K562 (cell line): ENCODE data around the gene UNC79. TPM values are rescaled to one million over a fixed set of nuclear protein-coding genes. Genes with fewer than 3 reads are reported as not detected.

Experiments
- ATAC-seq: fragments of 200-7000 bp; cut with Tn5 transposase; 3 replicates; pipeline ENCODE4 v1.9.1; 2020; ENCODE audit warnings: moderate library complexity
- BruUV-seq: library from RNA; stranded (reverse); fragments of 400-500 nt; replicated peaks from 2 replicates; lab custom pipeline; 2021; lab: Mats Ljungman, UMichigan
- CTCF ChIA-PET: fragments of 300-600 bp; formaldehyde crosslinking; extraction: SDS; loops from one replicate; lab custom pipeline; 2021; ENCODE audit warnings: low intra/inter-chr PET ratio; lab: Yijun Ruan, JAX
- POLR2A ChIA-PET: fragments of 300-600, 350-650 bp; sonication (Branson Sonifier 250); formaldehyde crosslinking; extraction: SDS; loops from one replicate; lab custom pipeline; 2021; ENCODE audit warnings: antibody characterized with exemption, inconsistent platforms; lab: Yijun Ruan, JAX
- DNase-seq, 4 experiments: peaks; one replicate each; pipeline versions ENCODE4 v3.0.0 to v3.0.0-alpha.2; 2011 to 2018; ENCODE audit warnings: low spot score in 3 of 4, mixed read lengths in 3 of 4; ENCODE audit errors: extremely low read depth in 1 of 4
- FAIRE-seq: peaks from 2 replicates; lab custom pipeline; 2011; peaks lifted over from hg19 to GRCh38; lab: Jason Lieb, UNC
- H2AFZ ChIP-seq: 2 replicates; pipeline ENCODE4 v1.6.0; 2011; ENCODE audit warnings: low read depth, low read length, control low read depth, inconsistent platforms
- H3K27ac ChIP-seq: fragments of 200-600 bp; 3 replicates; pipeline ENCODE4 v1.8.0; 2011; ENCODE audit warnings: low read depth, mild to moderate bottlenecking, control low read depth, inconsistent platforms, low read length, moderate library complexity, mixed read lengths; ENCODE audit errors: extremely low read depth
- H3K27me3 ChIP-seq, 2 experiments: fragments of 300-600 bp in 1 of 2; 2 replicates in 1 of 2; 3 replicates in 1 of 2; pipeline versions ENCODE4 v1.6.0 to v1.8.0; 2011; ENCODE audit warnings: inconsistent platforms in 2 of 2, low read length in 2 of 2, mild to moderate bottlenecking in 1 of 2, mixed read lengths in 1 of 2, moderate library complexity in 1 of 2; ENCODE audit not compliant: control insufficient read depth in 2 of 2, insufficient read depth in 2 of 2
- H3K36me3 ChIP-seq: fragments of 300-600 bp; 3 replicates; pipeline ENCODE4 v1.8.0; 2011; ENCODE audit warnings: mild to moderate bottlenecking, low read length, inconsistent platforms; ENCODE audit not compliant: control insufficient read depth, insufficient read depth
- H3K4me1 ChIP-seq, 2 experiments: fragments of 200-600 bp in 1 of 2; replicated peaks in 1 of 2; 2 replicates in 1 of 2; 3 replicates in 1 of 2; pipeline versions ENCODE4 v1.5.1 to v1.8.0; 2011; ENCODE audit warnings: inconsistent platforms in 2 of 2, low read length in 2 of 2, mild to moderate bottlenecking in 1 of 2, mixed read lengths in 1 of 2, moderate library complexity in 1 of 2; ENCODE audit not compliant: control insufficient read depth in 2 of 2, insufficient read depth in 2 of 2
- H3K4me2 ChIP-seq: 2 replicates; pipeline ENCODE4 v1.6.1; 2011; ENCODE audit warnings: low read length, control low read depth, inconsistent platforms, mixed read lengths; ENCODE audit not compliant: insufficient read depth
- H3K4me3 ChIP-seq: fragments of 200-600 bp; sonication (generic), shearing (Covaris generic); 2 replicates; pipeline ENCODE4 v1.5.1; 2016; ENCODE audit warnings: control low read depth, inconsistent platforms
- H3K79me2 ChIP-seq: fragments of 200-600 bp; 3 replicates; pipeline ENCODE4 v1.8.0; 2011; ENCODE audit warnings: low read length, inconsistent platforms; ENCODE audit not compliant: control insufficient read depth, insufficient read depth
- H3K9ac ChIP-seq, 2 experiments: 2 replicates each; pipeline versions ENCODE4 v1.6.0 to v1.6.1; 2011; ENCODE audit warnings: low read depth in 2 of 2, low read length in 2 of 2, control low read depth in 1 of 2, inconsistent platforms in 1 of 2, mild to moderate bottlenecking in 1 of 2, mixed read lengths in 1 of 2; ENCODE audit not compliant: insufficient read depth in 1 of 2
- H3K9me1 ChIP-seq: one replicate; pipeline ENCODE4 v1.6.0; 2011; ENCODE audit warnings: inconsistent platforms, mild to moderate bottlenecking, low read length, moderate library complexity; ENCODE audit not compliant: control insufficient read depth, insufficient read depth
- H3K9me3 ChIP-seq: replicated peaks from 2 replicates; pipeline ENCODE4 v1.5.1; 2011; ENCODE audit warnings: low read depth, low read length, inconsistent platforms; ENCODE audit not compliant: control insufficient read depth, insufficient read depth
- H4K20me1 ChIP-seq: replicated peaks from 2 replicates; pipeline ENCODE4 v1.6.1; 2011; ENCODE audit warnings: low read length, inconsistent platforms, mixed read lengths; ENCODE audit not compliant: control insufficient read depth, insufficient read depth
- EGR1 ChIP-seq: fragments of 450-650 bp; conservative IDR thresholded peaks from 2 replicates; pipeline ENCODE4 v1.6.1; 2017; ENCODE audit warnings: mild to moderate bottlenecking
- ELF2 ChIP-seq: fragments of 250-450 bp; sonication (Bioruptor Pico); IDR thresholded peaks from 2 replicates; pipeline ENCODE4 v1.5.0; 2021; ENCODE audit warnings: mild to moderate bottlenecking
- ZBTB34 ChIP-seq: fragments of 250-450 bp; sonication (Bioruptor Pico); IDR thresholded peaks from 2 replicates; pipeline ENCODE4 v1.8.0; 2021; ENCODE audit warnings: mild to moderate bottlenecking, moderate library complexity
- ZBTB49 ChIP-seq: sonication (generic); formaldehyde crosslinking; IDR thresholded peaks from 2 replicates; pipeline ENCODE4 v1.8.0; 2022; ENCODE audit warnings: missing genetic modification reagents, mild to moderate bottlenecking, borderline replicate concordance
- ZMIZ1 ChIP-seq, 2 experiments: fragments of 150-350 bp in 1 of 2; IDR thresholded peaks; 2 replicates each; pipeline ENCODE4 v1.6.1; 2012 to 2016; ENCODE audit warnings: low read depth in 2 of 2, low read length in 2 of 2, mild to moderate bottlenecking in 1 of 2, moderate library complexity in 1 of 2
- WGBS: fragments of 100-300 bp; shearing (Covaris generic); methylation state at CpG from one replicate; pipeline ENCODE4 v1.1.6; 2016; ENCODE audit warnings: low coverage, mixed read lengths; ENCODE audit not compliant: insufficient coverage; ENCODE audit errors: missing lambda C conversion rate; 5-methylcytosine and 5-hydroxymethylcytosine counted together
- in situ Hi-C: fragments of 300-500 bp; cut with MboI; formaldehyde crosslinking; loops from 4 replicates; pipeline ENCODE4 v1.15.0; 2018; ENCODE audit warnings: inconsistent platforms, mixed read lengths
- intact Hi-C: fragments of 100-400 bp; cut with micrococcal nuclease; formaldehyde crosslinking; loops from 2 replicates; pipeline ENCODE4 v1.14.2; 2022
- polyA plus RNA-seq, 8 experiments: library from polyadenylated mRNA; depleted of rRNA in 4 of 8; stranded (reverse) in 5 of 8; unstranded in 3 of 8; fragments of >200 nt; fragmentation: Nextera tagmentation in 2 of 8; fragmentation: Illumina TruSeq in 1 of 8; extraction: Ambion mirVana in 2 of 8; extraction: Trizol in 1 of 8; gene quantifications; 2 replicates each; pipeline versions ENCODE4 v1.2.1 to v1.2.3, GENCODE V29; 2011 to 2014; ENCODE audit warnings: inconsistent platforms in 1 of 8, missing spikeins in 1 of 8
- total RNA-seq, 7 experiments: library from RNA; depleted of rRNA in 6 of 7; stranded (reverse); fragments of >200 nt in 6 of 7; fragmentation: Illumina TruSeq in 2 of 7; extraction: Trizol in 2 of 7; gene quantifications; 2 replicates each; pipeline versions ENCODE4 v1.2.1 to v1.2.3, GENCODE V29; 2011 to 2021; ENCODE audit warnings: low replicate concordance in 1 of 7

UNC79 gene
- total and polyA plus RNA-seq, 9 of the 15 experiments (the other 6 are each of a cell fraction or from before 2014, with no cell fraction given) = under 0.01 to 0.04 (median 0.01) TPM; not detected in 6

- Histone ChIP-seq H3K4me3 (no peak overlapping the region), H3K36me3 (no peaks in the 10 kb centered on the region), H3K4me1 (no peaks in the 10 kb centered on the region), H3K9me1 (no peaks in the 10 kb centered on the region), H3K9ac (no peak overlapping the region), H3K79me2 (no peaks in the 10 kb centered on the region), H3K4me2 (no peak overlapping the region), H3K27me3 (peaks cover 3 to 12% of the 10 kb centered on the region in 2 experiments; a peak in 3 of 5 replicates), H4K20me1 (no peaks in the 10 kb centered on the region), H3K27ac (no peak overlapping the region), H3K9me3 (no peaks in the 10 kb centered on the region), H2AFZ (no peak overlapping the region)
- intact Hi-C loops (no loop called here), in situ Hi-C loops (no loop called here)
- ChIA-PET POLR2A (no interaction called here), CTCF (interaction anchor here (0.7 kb wide), 1 partner anchor 630 kb away, joined by 3 read pairs; no protein-coding TSS in a partner anchor)
- 3% methylated on average over 4 of the region's 4 CpGs for WGBS
- no peak for FAIRE-seq
- no peak for ATAC-seq
- no TSS peak for BruUV-seq
- no peak for TF ChIP-seq ELF2 (CRISPR knock-in tag)
- TF ChIP-seq ZBTB34 (CRISPR knock-in tag) = no peak
- TF ChIP-seq EGR1 = no peak
- no peak for TF ChIP-seq ZMIZ1 (IDR thresholded peaks at IDR 0.05; ENCODE audit: low read depth in 2 of 2, low read length in 2 of 2)
- no peak for TF ChIP-seq ZBTB49 (CRISPR knock-in tag)
- no peak for DNase-seq
These were observed 278.5 kb downstream of the UNC79 start for GRCh38 chr14:93709249-93709648.
